Thoracic aorta (tissue), 2 donors: ENCODE results near the gene CFAP107. TPM values are rescaled to one million over a fixed set of nuclear protein-coding genes. Genes with fewer than 3 reads are reported as not detected.

Experiments used
- ATAC-seq: fragments of 150-250 bp; one replicate; pipeline ENCODE4 v1.8.0; 2017; ENCODE audit warnings: low read depth; ENCODE audit not compliant: insufficient number of reproducible peaks, low FRiP score
- DNase-seq: peaks from one replicate; pipeline ENCODE4 v3.0.0-alpha.2; 2020; ENCODE audit warnings: low spot score
- H3K27ac ChIP-seq, 2 donors: fragments of 200-600 bp; sonication (generic); 1 replicate in 1 of 2; 2 replicates in 1 of 2; pipeline ENCODE4 v1.5.1; 2016; ENCODE audit warnings: mild to moderate bottlenecking in 2 of 2, moderate library complexity in 2 of 2
- H3K27me3 ChIP-seq: fragments of 200-600 bp; sonication (generic); replicated peaks from 2 replicates; pipeline ENCODE4 v1.6.0; 2016; ENCODE audit warnings: mild to moderate bottlenecking; ENCODE audit not compliant: insufficient read depth
- H3K36me3 ChIP-seq: fragments of 200-600 bp; sonication (generic); one replicate; pipeline ENCODE4 v1.5.1; 2016
- H3K4me1 ChIP-seq, 2 donors: fragments of 200-600 bp; sonication (generic); 1 replicate in 1 of 2; 2 replicates in 1 of 2; pipeline versions ENCODE4 v1.5.1 to v1.6.0; 2016; ENCODE audit warnings: low read depth in 2 of 2, mild to moderate bottlenecking in 1 of 2; ENCODE audit not compliant: control insufficient read depth in 1 of 2
- H3K4me3 ChIP-seq: fragments of 200-600 bp; sonication (generic); 2 replicates; pipeline ENCODE4 v1.5.1; 2016; ENCODE audit warnings: mild to moderate bottlenecking
- H3K9me3 ChIP-seq: fragments of 200-600 bp; sonication (generic); 2 replicates; pipeline ENCODE4 v1.5.1; 2016
- total RNA-seq, 2 donors: library from RNA; depleted of rRNA; stranded (reverse); fragments of >200 nt; gene quantifications; one replicate each; pipeline versions ENCODE4 v1.1.0 to v1.2.3, GENCODE V29; 2016
- TF ChIP-seq, protein P1 (sequence below): fragments of 200-600 bp; sonication (generic); IDR thresholded peaks from one replicate; pipeline ENCODE4 v1.5.1; 2019; ENCODE audit warnings: antibody characterized with exemption

The CFAP107 gene
- total RNA-seq, 2 donors from 2014 or later: not detected

DNA sequence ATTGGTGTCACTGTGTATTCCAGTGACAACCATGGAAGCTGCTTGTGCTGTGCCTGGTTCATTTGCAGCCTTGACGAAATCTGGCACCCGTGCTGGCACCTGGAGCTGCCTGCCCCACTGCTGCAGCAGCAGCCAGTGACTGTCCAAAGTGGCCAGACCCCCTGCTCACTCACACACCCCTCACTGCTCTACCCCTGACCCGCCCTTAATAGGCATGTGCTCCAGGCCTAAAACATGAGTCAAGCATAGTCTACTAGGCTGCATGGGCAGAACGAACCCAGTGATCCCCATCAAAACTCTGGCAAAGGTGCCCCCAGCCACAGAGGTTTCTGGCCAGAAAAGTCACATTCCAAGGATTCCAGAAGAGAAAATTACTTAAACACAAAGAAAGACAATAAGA is 52.9 kb downstream of the CFAP107 start:
- Histone ChIP-seq H3K4me3 (no peak overlapping the region), H3K9me3 (no peaks in the 10 kb centered on the region), H3K36me3 (no peaks in the 10 kb centered on the region), H3K27me3 (no peaks in the 10 kb centered on the region), H3K27ac (no peak overlapping the region), H3K4me1 (no peaks in the 10 kb centered on the region)
- no peak for DNase-seq
- no peak for ATAC-seq
- TF ChIP-seq, protein P1, sequence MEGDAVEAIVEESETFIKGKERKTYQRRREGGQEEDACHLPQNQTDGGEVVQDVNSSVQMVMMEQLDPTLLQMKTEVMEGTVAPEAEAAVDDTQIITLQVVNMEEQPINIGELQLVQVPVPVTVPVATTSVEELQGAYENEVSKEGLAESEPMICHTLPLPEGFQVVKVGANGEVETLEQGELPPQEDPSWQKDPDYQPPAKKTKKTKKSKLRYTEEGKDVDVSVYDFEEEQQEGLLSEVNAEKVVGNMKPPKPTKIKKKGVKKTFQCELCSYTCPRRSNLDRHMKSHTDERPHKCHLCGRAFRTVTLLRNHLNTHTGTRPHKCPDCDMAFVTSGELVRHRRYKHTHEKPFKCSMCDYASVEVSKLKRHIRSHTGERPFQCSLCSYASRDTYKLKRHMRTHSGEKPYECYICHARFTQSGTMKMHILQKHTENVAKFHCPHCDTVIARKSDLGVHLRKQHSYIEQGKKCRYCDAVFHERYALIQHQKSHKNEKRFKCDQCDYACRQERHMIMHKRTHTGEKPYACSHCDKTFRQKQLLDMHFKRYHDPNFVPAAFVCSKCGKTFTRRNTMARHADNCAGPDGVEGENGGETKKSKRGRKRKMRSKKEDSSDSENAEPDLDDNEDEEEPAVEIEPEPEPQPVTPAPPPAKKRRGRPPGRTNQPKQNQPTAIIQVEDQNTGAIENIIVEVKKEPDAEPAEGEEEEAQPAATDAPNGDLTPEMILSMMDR: no peak

DNA sequence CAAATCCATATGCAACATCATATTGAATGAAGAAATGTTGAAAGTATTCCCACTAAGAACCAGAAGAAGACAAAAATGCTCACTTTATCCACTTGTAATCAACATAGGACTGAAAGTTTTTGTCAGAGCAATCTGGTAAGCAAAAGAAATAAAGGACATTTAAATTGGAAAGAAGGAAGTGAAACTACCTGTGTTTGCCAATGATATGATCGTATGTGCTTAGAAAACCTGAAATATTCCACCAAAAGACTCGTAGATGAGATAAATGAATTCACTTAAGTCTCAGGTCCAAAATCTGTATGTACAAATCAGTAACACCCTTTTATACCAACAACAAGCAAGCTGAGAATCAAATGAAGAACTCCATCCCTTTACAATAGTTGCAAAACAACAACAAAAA is 53.7 kb downstream of the CFAP107 start:
- no peaks in the 10 kb centered on the region for H3K9me3 ChIP-seq
- no peak for DNase-seq
- no peaks in the 10 kb centered on the region for H3K36me3 ChIP-seq
- no peaks in the 10 kb centered on the region for H3K27me3 ChIP-seq
- TF ChIP-seq, protein P1: no peak
- no peak for ATAC-seq
- no peaks in the 10 kb centered on the region for H3K4me1 ChIP-seq
- no peak overlapping the region for H3K27ac ChIP-seq
- no peak overlapping the region for H3K4me3 ChIP-seq

DNA sequence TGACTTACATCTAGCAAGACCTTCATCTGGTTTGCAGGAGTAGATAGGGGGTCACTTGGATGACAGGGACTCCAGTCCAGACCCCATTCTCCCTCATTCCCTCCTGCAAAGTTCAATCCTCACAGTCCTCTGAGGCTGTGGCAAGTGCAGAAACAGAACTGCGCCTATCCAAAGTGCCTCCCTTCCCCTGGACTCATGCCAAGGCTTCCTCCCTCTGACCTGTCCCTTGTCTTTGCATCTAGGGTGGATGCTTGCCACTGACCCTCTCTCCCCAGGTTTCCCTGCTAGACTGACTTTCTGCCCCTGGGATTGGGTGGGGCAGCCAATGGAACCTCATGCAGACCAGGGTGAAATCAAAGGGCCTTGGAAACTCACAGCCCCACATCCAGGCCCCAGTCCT is 63.9 kb downstream of the CFAP107 start:
- H3K9me3 ChIP-seq: no peaks in the 10 kb centered on the region
- DNase-seq: no peak
- TF ChIP-seq, protein P1: no peak
- H3K4me3 ChIP-seq: no peak overlapping the region
- ATAC-seq: no peak
- no peaks in the 10 kb centered on the region for H3K27me3 ChIP-seq
- H3K27ac ChIP-seq: no peak overlapping the region
- no peaks in the 10 kb centered on the region for H3K4me1 ChIP-seq
- no peaks in the 10 kb centered on the region for H3K36me3 ChIP-seq

DNA sequence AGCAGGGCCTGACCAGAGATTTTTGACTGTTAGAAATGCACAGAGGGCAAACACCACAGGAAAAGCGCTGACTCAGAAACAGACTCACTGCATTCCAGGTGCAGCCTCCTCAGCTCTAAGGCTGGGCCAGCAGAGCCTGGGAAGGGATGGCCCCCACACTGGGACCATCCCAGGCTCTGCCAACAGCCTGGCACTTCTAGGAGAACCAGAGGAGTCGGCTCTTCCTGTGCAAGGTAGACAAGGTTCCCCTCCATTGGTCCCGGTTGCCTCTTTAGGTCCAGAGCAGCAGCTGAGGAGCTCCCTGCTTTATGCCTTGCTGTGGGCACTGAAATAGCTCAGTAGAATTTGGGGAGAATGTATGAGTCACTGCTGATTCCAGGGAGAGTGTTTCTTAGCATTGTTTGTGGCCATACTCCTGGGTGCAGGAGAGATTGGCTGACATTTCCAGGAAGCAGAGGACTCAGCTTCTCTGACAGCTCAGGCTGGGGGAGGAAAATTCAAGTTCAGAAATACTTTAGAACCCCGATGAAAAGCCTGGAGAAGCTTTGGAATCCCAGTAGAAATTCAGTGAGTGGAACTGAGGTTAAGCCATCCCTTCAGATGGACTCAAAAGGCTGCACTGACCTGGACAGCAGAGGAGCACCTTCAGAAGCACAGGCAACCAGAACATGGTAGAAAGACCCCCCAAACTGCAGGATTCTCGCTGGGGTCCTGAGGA is 64.8 kb downstream of the CFAP107 start:
- no peak for ATAC-seq
- TF ChIP-seq, protein P1: no peak
- DNase-seq: no peak

DNA sequence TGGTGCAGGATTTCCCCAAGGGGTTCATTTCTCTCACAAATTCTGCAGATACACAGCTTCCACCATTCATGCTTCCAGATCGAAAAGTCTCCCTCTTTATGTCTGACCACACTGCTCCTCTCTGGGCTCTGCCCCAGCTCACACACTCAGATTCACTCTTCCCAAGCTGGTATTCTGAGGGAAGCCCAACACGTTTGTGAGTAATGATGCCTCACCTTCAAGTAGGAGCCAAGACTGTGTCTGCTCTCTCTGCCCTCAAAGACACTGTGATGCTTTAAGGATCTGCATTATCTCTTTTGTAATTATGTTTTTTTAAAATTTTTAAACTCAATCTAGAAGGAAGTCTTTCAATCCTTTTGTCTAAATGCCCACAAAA is 65.4 kb downstream of the CFAP107 start:
- no peaks in the 10 kb centered on the region for H3K36me3 ChIP-seq
- no peaks in the 10 kb centered on the region for H3K9me3 ChIP-seq
- H3K27ac ChIP-seq: no peak overlapping the region
- H3K4me1 ChIP-seq: no peaks in the 10 kb centered on the region
- no peak overlapping the region for H3K4me3 ChIP-seq
- TF ChIP-seq, protein P1: no peak
- no peak for DNase-seq
- H3K27me3 ChIP-seq: no peaks in the 10 kb centered on the region
- no peak for ATAC-seq

More for the DNA sequence above, 64.8 kb downstream of the CFAP107 start:
- Histone ChIP-seq H3K27ac (no peak overlapping the region), H3K4me1 (no peaks in the 10 kb centered on the region), H3K9me3 (no peaks in the 10 kb centered on the region), H3K4me3 (no peak overlapping the region), H3K36me3 (no peaks in the 10 kb centered on the region), H3K27me3 (no peaks in the 10 kb centered on the region)

Other genes starting within 250 kb of the CFAP107 start
- 100 to 1,000 TPM in 1 of 2 donors, 10 to 100 TPM in 1; 65.9 to 150 TPM for gene DHRS3, start 128.0 kb upstream of the CFAP107 start, total RNA-seq
- not detected for gene AADACL4, start 102.1 kb upstream of the CFAP107 start, total RNA-seq
- gene AADACL3, start 30.1 kb upstream of the CFAP107 start, total RNA-seq: not detected
- gene PRAMEF12, start 27.5 kb downstream of the CFAP107 start, total RNA-seq: not detected
- not detected for gene PRAMEF1, start 45.2 kb downstream of the CFAP107 start, total RNA-seq
- not detected for gene PRAMEF11, start 85.2 kb downstream of the CFAP107 start, total RNA-seq
- gene HNRNPCL1, start 102.5 kb downstream of the CFAP107 start, total RNA-seq: not detected
- not detected for gene PRAMEF2, start 110.9 kb downstream of the CFAP107 start, total RNA-seq
- gene PRAMEF4, start 140.0 kb downstream of the CFAP107 start, total RNA-seq: not detected
- gene PRAMEF10, start 152.1 kb downstream of the CFAP107 start, total RNA-seq: not detected
- not detected for gene PRAMEF7, start 170.4 kb downstream of the CFAP107 start, total RNA-seq
- not detected for gene PRAMEF6, start 201.4 kb downstream of the CFAP107 start, total RNA-seq